Gastrocnemius medialis (tissue), 4 donors: ENCODE measurements around the gene AGRN. TPM values are rescaled to one million over a fixed set of nuclear protein-coding genes. Genes with fewer than 3 reads are reported as not detected.

Experiments
- ATAC-seq, 2 donors: fragments of 150-250 bp; one replicate each; pipeline ENCODE4 v1.9.1; 2016
- DNase-seq, 2 donors: peaks; one replicate each; pipeline ENCODE4 v3.0.0-alpha.2; 2019
- H3K27ac ChIP-seq, 4 donors: fragments of 200-600 bp; sonication (generic); 1 replicate in 1 of 4; 2 replicates in 3 of 4; pipeline ENCODE4 v1.5.1; 2016 to 2018; ENCODE audit warnings: mild to moderate bottlenecking in 2 of 4, moderate library complexity in 1 of 4
- H3K27me3 ChIP-seq, 3 donors: fragments of 200-600 bp; sonication (generic) in 2 of 3; 1 replicate in 1 of 3; 2 replicates in 2 of 3; pipeline versions ENCODE4 v1.5.1 to v1.6.0; 2016 to 2019; ENCODE audit warnings: mild to moderate bottlenecking in 1 of 3, moderate library complexity in 1 of 3
- H3K36me3 ChIP-seq, 2 donors: fragments of 200-600 bp; sonication (generic) in 1 of 2; one replicate each; pipeline ENCODE4 v1.5.1; 2017 to 2018
- H3K4me1 ChIP-seq, 2 donors: fragments of 200-600 bp; sonication (generic) in 1 of 2; one replicate each; pipeline ENCODE4 v1.5.1; 2016 to 2017; ENCODE audit warnings: mild to moderate bottlenecking in 2 of 2
- H3K4me3 ChIP-seq, 4 donors: fragments of 200-600 bp; sonication (generic) in 3 of 4; 1 replicate in 1 of 4; 2 replicates in 3 of 4; pipeline ENCODE4 v1.5.1; 2016 to 2019; ENCODE audit warnings: mild to moderate bottlenecking in 2 of 4
- H3K9me3 ChIP-seq, 3 donors: fragments of 200-600 bp; sonication (generic) in 2 of 3; 1 replicate in 1 of 3; 2 replicates in 2 of 3; pipeline ENCODE4 v1.5.1; 2016 to 2019
- CTCF ChIP-seq, 5 experiments: fragments of 450-650 bp in 3 of 5; fragments of 200-600 bp in 2 of 5; sonication (generic) in 2 of 5; IDR thresholded peaks in 4 of 5; conservative IDR thresholded peaks in 1 of 5; 1 replicate in 4 of 5; 2 replicates in 1 of 5; pipeline ENCODE4 v1.5.1; 2016 to 2019; ENCODE audit warnings: antibody characterized with exemption in 5 of 5, mild to moderate bottlenecking in 3 of 5, moderate library complexity in 3 of 5
- POLR2A ChIP-seq, 2 donors: fragments of 450-650 bp; IDR thresholded peaks; one replicate each; pipeline ENCODE4 v1.6.1; 2017; ENCODE audit warnings: antibody characterized with exemption in 2 of 2, mild to moderate bottlenecking in 2 of 2, moderate library complexity in 2 of 2
- in situ Hi-C, 4 donors: fragments of 200-750 bp; cut with MboI; loops; one replicate each; pipeline versions ENCODE4 v1.15.0 to v1.8.0; 2017; ENCODE audit warnings: low sequenced_read_pairs in 4 of 4
- intact Hi-C: fragments of 100-400 bp; cut with DNase I; formaldehyde crosslinking; loops from one replicate; pipeline ENCODE4 v1.15.1; 2023; ENCODE audit warnings: low total_unique reads
- total RNA-seq, 4 donors: library from RNA; depleted of rRNA; stranded (reverse); fragments of >200 nt; gene quantifications; one replicate each; pipeline versions ENCODE4 v1.1.0 to v1.2.3, GENCODE V29; 2016

AGRN gene
- total RNA-seq, 4 donors from 2014 or later: 2.0 to 3.8 (median 3.1) TPM

- Histone ChIP-seq H3K36me3 (no peaks in the 10 kb centered on the region), H3K27me3 (no peaks in the 10 kb centered on the region), H3K27ac (no peak overlapping the region), H3K9me3 (no peaks in the 10 kb centered on the region), H3K4me3 (no peak overlapping the region), H3K4me1 (no peaks in the 10 kb centered on the region)
- TF ChIP-seq POLR2A (IDR thresholded peaks at IDR 0.05): no peak
- TF ChIP-seq CTCF (IDR thresholded peaks at IDR 0.05 in 4 of 5, conservative IDR thresholded peaks at IDR 0.05 in 1 of 5): no peak
- intact Hi-C loops: no loop called here
- in situ Hi-C loops: no loop called here
- DNase-seq (no peak), ATAC-seq (no peak)
Observed at GRCh38 chr1:1049318-1050165, 29.6 kb downstream of the AGRN start.

- H3K27me3 ChIP-seq: no peaks in the 10 kb centered on the region
- TF ChIP-seq CTCF (IDR thresholded peaks at IDR 0.05 in 4 of 5, conservative IDR thresholded peaks at IDR 0.05 in 1 of 5) (no peak), POLR2A (IDR thresholded peaks at IDR 0.05) (no peak)
- in situ Hi-C loops: no loop called here
- H3K27ac ChIP-seq: no peak overlapping the region
- no peak for DNase-seq
- no peaks in the 10 kb centered on the region for H3K4me1 ChIP-seq
- intact Hi-C loops: no loop called here
- ATAC-seq: no peak
- H3K4me3 ChIP-seq: no peak overlapping the region
- H3K9me3 ChIP-seq: no peaks in the 10 kb centered on the region
- no peaks in the 10 kb centered on the region for H3K36me3 ChIP-seq
Observed at GRCh38 chr1:1050577-1051052, 30.7 kb downstream of the AGRN start.

- H3K27me3 ChIP-seq: no peaks in the 10 kb centered on the region
- no peak for ATAC-seq
- in situ Hi-C loops: no loop called here
- no peaks in the 10 kb centered on the region for H3K36me3 ChIP-seq
- no peaks in the 10 kb centered on the region for H3K9me3 ChIP-seq
- H3K4me1 ChIP-seq: no peaks in the 10 kb centered on the region
- H3K27ac ChIP-seq: no peak overlapping the region
- no peak for DNase-seq
- TF ChIP-seq CTCF (IDR thresholded peaks at IDR 0.05 in 4 of 5, conservative IDR thresholded peaks at IDR 0.05 in 1 of 5): no peak
- TF ChIP-seq POLR2A (IDR thresholded peaks at IDR 0.05): no peak
- intact Hi-C loops: no loop called here
- no peak overlapping the region for H3K4me3 ChIP-seq
Observed at GRCh38 chr1:1051127-1051810, 31.3 kb downstream of the AGRN start.

GRCh38 chr1:1052003-1052840 lies 32.3 kb downstream of the AGRN start:
- in situ Hi-C loops: no loop called here
- no peak for ATAC-seq
- H3K4me3 ChIP-seq: no peak overlapping the region

More at GRCh38 chr1:1052003-1052840, 32.3 kb downstream of the AGRN start:
- Histone ChIP-seq H3K27me3 (no peaks in the 10 kb centered on the region), H3K4me1 (no peaks in the 10 kb centered on the region), H3K9me3 (no peaks in the 10 kb centered on the region), H3K27ac (no peak overlapping the region), H3K36me3 (no peaks in the 10 kb centered on the region)
- TF ChIP-seq CTCF (IDR thresholded peaks at IDR 0.05 in 4 of 5, conservative IDR thresholded peaks at IDR 0.05 in 1 of 5) (no peak), POLR2A (IDR thresholded peaks at IDR 0.05) (no peak)
- intact Hi-C loops: no loop called here
- DNase-seq: no peak
